Ovary (tissue), 3 donors: ENCODE measurements around the gene FRMD1.

Source experiments
- CTCF ChIP-seq, 3 donors: fragments of 450-650 bp in 2 of 3; fragments of 200-600 bp in 1 of 3; IDR thresholded peaks; one replicate each; pipeline versions ENCODE4 v1.5.1 to v1.8.0; 2016 to 2022; ENCODE audit warnings: antibody characterized with exemption in 3 of 3, mild to moderate bottlenecking in 1 of 3
- POLR2A ChIP-seq: fragments of 450-650 bp; IDR thresholded peaks from one replicate; pipeline ENCODE4 v1.6.1; 2017; ENCODE audit warnings: antibody characterized with exemption, mild to moderate bottlenecking, moderate library complexity
- donor health status: DM: no; HTN: no; CAD: no.

GRCh38 chr6:168103050-168103830 lies 24.2 kb upstream of the FRMD1 start:
- no peak for TF ChIP-seq POLR2A
- no peak for TF ChIP-seq CTCF (IDR thresholded peaks at IDR 0.05)
